ENCODE data around the gene ZFPM1. TPM values are rescaled to one million over a fixed set of nuclear protein-coding genes. Genes with fewer than 3 reads are reported as not detected.

Gene ZFPM1
- total RNA-seq, 6 experiments from 2014 or later = 4.5 to 6.4 (median 5.1) TPM

GRCh38 chr16:88526008-88526905 is 73.2 kb downstream of the ZFPM1 start:
- Mint-ChIP-seq H3K36me3 (ENCODE audit: low read depth) (no peaks in the 10 kb centered on the region), H3K27ac (no peak overlapping the region), H3K4me1 (ENCODE audit: low read depth) (no peaks in the 10 kb centered on the region), H3K27me3 (ENCODE audit: insufficient read depth) (no peaks in the 10 kb centered on the region), H3K9me3 (no peaks in the 10 kb centered on the region), H3K4me3 (no peak overlapping the region)
- no peak for TF ChIP-seq CTCF (IDR thresholded peaks at IDR 0.05)
- DNase-seq = no peak

- no peaks in the 10 kb centered on the region for H3K4me1 Mint-ChIP-seq (ENCODE audit: low read depth)
- H3K36me3 Mint-ChIP-seq (ENCODE audit: low read depth) = no peaks in the 10 kb centered on the region
- no peak for TF ChIP-seq CTCF (IDR thresholded peaks at IDR 0.05)
- H3K4me3 Mint-ChIP-seq = no peak overlapping the region
- H3K27ac Mint-ChIP-seq = no peak overlapping the region
- no peak for DNase-seq
- H3K9me3 Mint-ChIP-seq = no peaks in the 10 kb centered on the region
- H3K27me3 Mint-ChIP-seq (ENCODE audit: insufficient read depth) = no peaks in the 10 kb centered on the region
These were observed 73.8 kb downstream of the ZFPM1 start for GRCh38 chr16:88526906-88527185.

- no peaks in the 10 kb centered on the region for H3K27me3 Mint-ChIP-seq (ENCODE audit: insufficient read depth)
- H3K27ac Mint-ChIP-seq = no peak overlapping the region
- H3K36me3 Mint-ChIP-seq (ENCODE audit: low read depth) = no peaks in the 10 kb centered on the region
- H3K9me3 Mint-ChIP-seq = no peaks in the 10 kb centered on the region
- H3K4me3 Mint-ChIP-seq = no peak overlapping the region
- no peaks in the 10 kb centered on the region for H3K4me1 Mint-ChIP-seq (ENCODE audit: low read depth)
- DNase-seq = peak; percentile 4
- TF ChIP-seq CTCF (IDR thresholded peaks at IDR 0.05) = peak; percentile 92
These were observed 74.3 kb downstream of the ZFPM1 start for GRCh38 chr16:88527186-88527936.

GRCh38 chr16:88527937-88528743 is 75.1 kb downstream of the ZFPM1 start:
- no peaks in the 10 kb centered on the region for H3K4me1 Mint-ChIP-seq (ENCODE audit: low read depth)
- H3K4me3 Mint-ChIP-seq = no peak overlapping the region
- H3K27me3 Mint-ChIP-seq (ENCODE audit: insufficient read depth) = no peaks in the 10 kb centered on the region

More at GRCh38 chr16:88527937-88528743, 75.1 kb downstream of the ZFPM1 start:
- Mint-ChIP-seq H3K27ac (no peak overlapping the region), H3K9me3 (no peaks in the 10 kb centered on the region), H3K36me3 (ENCODE audit: low read depth) (no peaks in the 10 kb centered on the region)
- no peak for TF ChIP-seq CTCF (IDR thresholded peaks at IDR 0.05)
- DNase-seq = no peak
